Upper lobe of left lung (tissue), 6 donors: ENCODE data around the gene PPP1R13B. TPM values are rescaled to one million over a fixed set of nuclear protein-coding genes. Genes with fewer than 3 reads are reported as not detected.

Source experiments
- ATAC-seq, 2 donors: fragments of 200-7000 bp; cut with Tn5 transposase; one replicate each; pipeline ENCODE4 v1.9.1; 2022; ENCODE audit warnings: mild to moderate bottlenecking in 2 of 2, moderate library complexity in 2 of 2; ENCODE audit not compliant: low FRiP score in 2 of 2
- DNase-seq, 2 donors: peaks; one replicate each; pipeline ENCODE4 v3.0.0-alpha.2; 2019 to 2020
- H3K27ac ChIP-seq, 4 donors: fragments of 200-600 bp; sonication (generic); one replicate each; pipeline ENCODE4 v1.5.1; 2016 to 2019
- H3K27me3 ChIP-seq, 4 donors: fragments of 200-600 bp; sonication (generic); one replicate each; pipeline ENCODE4 v1.5.1; 2017 to 2019
- H3K36me3 ChIP-seq, 4 donors: fragments of 200-600 bp; sonication (generic); one replicate each; pipeline ENCODE4 v1.5.1; 2016 to 2019
- H3K4me1 ChIP-seq, 4 donors: fragments of 200-600 bp; sonication (generic); one replicate each; pipeline ENCODE4 v1.5.1; 2018 to 2019
- H3K4me3 ChIP-seq, 4 donors: fragments of 200-600 bp; sonication (generic); one replicate each; pipeline ENCODE4 v1.5.1; 2017 to 2019; ENCODE audit warnings: mild to moderate bottlenecking in 2 of 4, moderate library complexity in 1 of 4
- H3K9me3 ChIP-seq, 4 donors: fragments of 200-600 bp; sonication (generic); one replicate each; pipeline ENCODE4 v1.5.1; 2018 to 2019
- EP300 ChIP-seq, 4 donors: sonication (generic); formaldehyde crosslinking; IDR thresholded peaks; one replicate each; pipeline ENCODE4 v1.5.1; 2017; ENCODE audit warnings: antibody characterized with exemption in 4 of 4, control low read depth in 2 of 4
- POLR2A ChIP-seq, 4 donors: fragments of 450-650 bp; IDR thresholded peaks; one replicate each; pipeline ENCODE4 v1.5.1; 2016 to 2017; ENCODE audit warnings: antibody characterized with exemption in 4 of 4, mild to moderate bottlenecking in 2 of 4
- POLR2AphosphoS5 ChIP-seq, 2 donors: sonication (generic); formaldehyde crosslinking; IDR thresholded peaks; one replicate each; pipeline ENCODE4 v1.5.1; 2017; ENCODE audit warnings: antibody characterized with exemption in 2 of 2
- WGBS, 2 donors: methylation state at CpG; one replicate each; pipeline ENCODE4 v1.1.5; 2017 to 2018; 5-methylcytosine and 5-hydroxymethylcytosine counted together
- total RNA-seq, 6 donors: library from RNA; depleted of rRNA in 4 of 6; stranded (reverse); fragments of >200 nt in 4 of 6; gene quantifications; one replicate each; pipeline versions ENCODE4 v1.1.0 to v1.2.1, GENCODE V29; 2016 to 2021
- TF ChIP-seq, protein P1 (sequence below), 6 experiments: fragments of 450-650 bp in 4 of 6; fragments of 200-600 bp in 2 of 6; sonication (generic) in 2 of 6; IDR thresholded peaks; one replicate each; pipeline ENCODE4 v1.5.1; 2016 to 2019; ENCODE audit warnings: antibody characterized with exemption in 6 of 6
- donor health status: DM: no; HTN: no; CAD: no; lungs with moderate emphysema.
- donor health status: DM: no; HTN: yes; CAD: no; lungs with severe emphysema.

The PPP1R13B gene, protein sequence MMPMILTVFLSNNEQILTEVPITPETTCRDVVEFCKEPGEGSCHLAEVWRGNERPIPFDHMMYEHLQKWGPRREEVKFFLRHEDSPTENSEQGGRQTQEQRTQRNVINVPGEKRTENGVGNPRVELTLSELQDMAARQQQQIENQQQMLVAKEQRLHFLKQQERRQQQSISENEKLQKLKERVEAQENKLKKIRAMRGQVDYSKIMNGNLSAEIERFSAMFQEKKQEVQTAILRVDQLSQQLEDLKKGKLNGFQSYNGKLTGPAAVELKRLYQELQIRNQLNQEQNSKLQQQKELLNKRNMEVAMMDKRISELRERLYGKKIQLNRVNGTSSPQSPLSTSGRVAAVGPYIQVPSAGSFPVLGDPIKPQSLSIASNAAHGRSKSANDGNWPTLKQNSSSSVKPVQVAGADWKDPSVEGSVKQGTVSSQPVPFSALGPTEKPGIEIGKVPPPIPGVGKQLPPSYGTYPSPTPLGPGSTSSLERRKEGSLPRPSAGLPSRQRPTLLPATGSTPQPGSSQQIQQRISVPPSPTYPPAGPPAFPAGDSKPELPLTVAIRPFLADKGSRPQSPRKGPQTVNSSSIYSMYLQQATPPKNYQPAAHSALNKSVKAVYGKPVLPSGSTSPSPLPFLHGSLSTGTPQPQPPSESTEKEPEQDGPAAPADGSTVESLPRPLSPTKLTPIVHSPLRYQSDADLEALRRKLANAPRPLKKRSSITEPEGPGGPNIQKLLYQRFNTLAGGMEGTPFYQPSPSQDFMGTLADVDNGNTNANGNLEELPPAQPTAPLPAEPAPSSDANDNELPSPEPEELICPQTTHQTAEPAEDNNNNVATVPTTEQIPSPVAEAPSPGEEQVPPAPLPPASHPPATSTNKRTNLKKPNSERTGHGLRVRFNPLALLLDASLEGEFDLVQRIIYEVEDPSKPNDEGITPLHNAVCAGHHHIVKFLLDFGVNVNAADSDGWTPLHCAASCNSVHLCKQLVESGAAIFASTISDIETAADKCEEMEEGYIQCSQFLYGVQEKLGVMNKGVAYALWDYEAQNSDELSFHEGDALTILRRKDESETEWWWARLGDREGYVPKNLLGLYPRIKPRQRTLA
- 100 to 1,000 TPM in 1 of 6 donors, 10 to 100 TPM in 5; 37.0 to 117 (median 71.1) TPM for total RNA-seq

DNA sequence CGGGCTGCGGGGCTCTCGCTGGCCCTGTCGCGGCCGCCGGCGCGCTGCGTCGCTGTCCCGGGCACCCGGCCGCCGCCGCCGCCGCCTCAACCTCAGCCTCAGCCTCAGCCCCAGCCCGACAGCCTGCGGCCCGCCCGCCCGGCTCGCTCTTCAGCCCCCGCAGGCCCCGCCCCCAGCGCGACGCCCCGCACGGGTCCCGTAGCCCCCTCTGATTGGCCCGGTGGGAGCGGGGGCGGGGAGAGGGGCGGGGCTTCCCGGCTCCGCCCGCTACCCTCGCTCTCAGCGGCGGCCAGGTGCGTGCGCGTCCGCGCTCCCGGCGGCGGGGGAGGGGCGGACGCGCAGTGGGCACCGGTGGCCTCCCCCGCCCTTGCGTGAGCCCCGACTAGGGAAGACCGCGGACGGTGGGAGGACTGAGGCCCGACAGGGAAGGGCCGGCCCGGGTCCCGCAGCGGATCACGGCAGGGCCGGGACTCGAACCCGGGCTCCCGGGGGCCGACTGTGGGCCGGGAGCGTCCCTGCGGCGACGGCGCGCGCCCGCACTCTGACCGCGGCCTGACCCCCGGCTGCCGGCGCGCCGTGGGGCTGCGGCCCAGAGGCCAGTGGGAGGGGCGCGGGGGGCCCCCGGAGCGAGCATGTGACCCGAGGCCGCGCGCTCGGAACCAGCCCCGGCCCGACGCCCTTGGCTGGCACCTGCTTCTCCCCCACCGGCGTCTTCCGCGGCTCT is at the start of gene PPP1R13B:
Gene PPP1R13B (minus strand): TSS at position 125 of the 724 bp plus-strand sequence. CDS start 268 bp downstream, outside the sequence.
- peak within 1 kb of the TSS; percentile 68 to 89 (median 81) for H3K4me3 ChIP-seq
- no peak for TF ChIP-seq EP300 (IDR thresholded peaks at IDR 0.05)
- TF ChIP-seq POLR2AphosphoS5 (IDR thresholded peaks at IDR 0.05), result peak in 1 of 2 donors; percentile 89
- TF ChIP-seq, protein P1, sequence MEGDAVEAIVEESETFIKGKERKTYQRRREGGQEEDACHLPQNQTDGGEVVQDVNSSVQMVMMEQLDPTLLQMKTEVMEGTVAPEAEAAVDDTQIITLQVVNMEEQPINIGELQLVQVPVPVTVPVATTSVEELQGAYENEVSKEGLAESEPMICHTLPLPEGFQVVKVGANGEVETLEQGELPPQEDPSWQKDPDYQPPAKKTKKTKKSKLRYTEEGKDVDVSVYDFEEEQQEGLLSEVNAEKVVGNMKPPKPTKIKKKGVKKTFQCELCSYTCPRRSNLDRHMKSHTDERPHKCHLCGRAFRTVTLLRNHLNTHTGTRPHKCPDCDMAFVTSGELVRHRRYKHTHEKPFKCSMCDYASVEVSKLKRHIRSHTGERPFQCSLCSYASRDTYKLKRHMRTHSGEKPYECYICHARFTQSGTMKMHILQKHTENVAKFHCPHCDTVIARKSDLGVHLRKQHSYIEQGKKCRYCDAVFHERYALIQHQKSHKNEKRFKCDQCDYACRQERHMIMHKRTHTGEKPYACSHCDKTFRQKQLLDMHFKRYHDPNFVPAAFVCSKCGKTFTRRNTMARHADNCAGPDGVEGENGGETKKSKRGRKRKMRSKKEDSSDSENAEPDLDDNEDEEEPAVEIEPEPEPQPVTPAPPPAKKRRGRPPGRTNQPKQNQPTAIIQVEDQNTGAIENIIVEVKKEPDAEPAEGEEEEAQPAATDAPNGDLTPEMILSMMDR (IDR thresholded peaks at IDR 0.05), result peak in 2 of 6 experiments; percentile 8 to 42
- TF ChIP-seq POLR2A (IDR thresholded peaks at IDR 0.05), result peak in 2 of 4 donors; percentile 27 to 72
- peaks cover 14 to 23% (median 20%) of the 10 kb centered on the region in 4 donors for H3K4me1 ChIP-seq
- H3K27me3 ChIP-seq, result no peaks in the 10 kb centered on the region
- DNase-seq (peak; percentile 88 to 99), ATAC-seq (peak; percentile 97 to 98)
- no peaks in the 10 kb centered on the region for H3K9me3 ChIP-seq
- peak within 1 kb of the TSS; percentile 83 to 90 (median 84) for H3K27ac ChIP-seq
- WGBS, 2 donors, result 0 to 1% methylated on average over 20 to 25 of the region's 104 CpGs
- no peaks in the 10 kb centered on the region for H3K36me3 ChIP-seq

DNA sequence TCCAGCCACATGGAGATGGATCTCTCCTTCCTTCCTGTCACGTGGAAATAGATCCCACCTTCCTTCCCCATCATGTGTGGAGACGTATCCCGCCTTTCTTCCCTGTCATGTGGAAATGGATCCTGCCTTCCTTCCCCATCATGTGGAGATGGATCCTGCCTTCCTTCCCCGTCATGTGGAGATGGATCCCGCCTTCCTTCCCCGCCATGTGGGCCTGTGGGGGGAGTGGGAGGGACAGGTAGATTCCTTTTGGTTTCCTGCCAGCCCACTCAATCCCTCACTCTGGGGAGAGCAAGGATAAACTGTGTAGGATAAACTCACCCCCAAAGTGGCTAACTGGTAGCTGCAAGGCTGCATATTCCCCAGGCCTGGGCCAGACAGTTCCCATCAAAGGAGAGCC is 49.2 kb upstream of the PPP1R13B start:
- no peak for TF ChIP-seq EP300 (IDR thresholded peaks at IDR 0.05)
- TF ChIP-seq POLR2AphosphoS5 (IDR thresholded peaks at IDR 0.05), result no peak
- TF ChIP-seq, protein P1 (IDR thresholded peaks at IDR 0.05), result no peak
- TF ChIP-seq POLR2A (IDR thresholded peaks at IDR 0.05), result no peak
- H3K27me3 ChIP-seq, result no peaks in the 10 kb centered on the region
- DNase-seq, result no peak
- H3K4me1 ChIP-seq, result peaks cover 0 to 14% (median 6%) of the 10 kb centered on the region in 4 donors
- H3K27ac ChIP-seq, result no peak overlapping the region
- H3K9me3 ChIP-seq, result no peaks in the 10 kb centered on the region
- H3K4me3 ChIP-seq, result no peak overlapping the region
- H3K36me3 ChIP-seq, result no peaks in the 10 kb centered on the region
- WGBS, 2 donors, result 71 to 72% methylated on average over 6 of the region's 6 CpGs
- ATAC-seq, result no peak

GRCh38 chr14:103894723-103895059 is 47.3 kb upstream of the PPP1R13B start:
- Histone ChIP-seq H3K36me3 (no peaks in the 10 kb centered on the region), H3K27ac (no peak overlapping the region), H3K27me3 (no peaks in the 10 kb centered on the region), H3K4me1 (peaks cover 0 to 18% (median 15%) of the 10 kb centered on the region in 4 donors), H3K9me3 (no peaks in the 10 kb centered on the region), H3K4me3 (no peak overlapping the region)
- TF ChIP-seq POLR2A (IDR thresholded peaks at IDR 0.05), result no peak
- TF ChIP-seq, protein P1 (IDR thresholded peaks at IDR 0.05), result no peak
- TF ChIP-seq POLR2AphosphoS5 (IDR thresholded peaks at IDR 0.05), result no peak
- no peak for TF ChIP-seq EP300 (IDR thresholded peaks at IDR 0.05)
- ATAC-seq (no peak), DNase-seq (no peak)
- WGBS, 2 donors, result 65 to 100% methylated on average over 1 to 6 of the region's 7 CpGs

DNA sequence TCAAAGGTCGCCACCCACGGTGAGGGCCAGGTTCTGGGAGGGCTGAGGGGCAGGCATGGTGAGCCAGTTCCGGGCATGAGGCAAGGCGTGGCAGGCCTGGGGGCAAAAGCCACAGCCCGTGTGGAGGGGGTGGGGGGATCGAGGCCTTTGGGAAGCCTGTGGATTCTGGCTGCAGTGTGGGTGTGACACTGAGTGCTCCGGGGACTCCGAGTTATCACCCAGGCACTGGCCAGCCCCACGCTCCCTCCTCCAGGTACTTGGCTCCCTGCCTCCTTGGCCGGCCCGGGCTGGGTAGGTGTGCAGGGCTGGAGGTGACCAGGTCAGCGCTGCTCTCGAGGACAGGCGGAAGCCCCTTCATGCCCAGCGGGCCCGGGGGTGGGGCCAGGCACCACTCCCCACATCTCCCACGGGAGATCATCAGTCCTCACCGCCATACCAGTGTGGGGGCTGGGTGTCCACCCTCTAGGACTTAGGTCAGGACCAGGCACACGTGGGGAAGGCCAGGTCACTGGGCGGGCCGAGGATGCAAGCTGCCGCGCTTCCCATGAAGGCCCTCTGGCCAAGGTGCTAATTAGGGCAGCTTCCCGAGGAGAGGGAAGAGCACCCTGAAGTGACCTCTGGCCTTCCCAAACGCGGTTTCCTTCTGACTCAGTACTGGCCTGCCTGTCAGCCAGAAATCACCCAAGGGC is 46.8 kb upstream of the PPP1R13B start:
- ATAC-seq (no peak), DNase-seq (peak in 1 of 2 donors; percentile 75)
- Histone ChIP-seq H3K27me3 (no peaks in the 10 kb centered on the region), H3K9me3 (no peaks in the 10 kb centered on the region), H3K27ac (no peak overlapping the region), H3K4me3 (no peak overlapping the region), H3K36me3 (no peaks in the 10 kb centered on the region), H3K4me1 (peaks cover 0 to 21% (median 18%) of the 10 kb centered on the region in 4 donors)
- no peak for TF ChIP-seq POLR2AphosphoS5 (IDR thresholded peaks at IDR 0.05)
- 67 to 79% methylated on average over 14 to 26 of the region's 26 CpGs for WGBS, 2 donors
